NCI-H2227 treated with DMSO at 0.1 percent for 48 hours (cell line): ENCODE measurements around the gene BMPR1A.

Experiments
- DNase-seq: peaks from one replicate; lab custom pipeline; 2025; lab: John Stamatoyannopoulos, UW

The BMPR1A gene

GRCh38 chr10:86765548-86765947, 9.1 kb downstream of the BMPR1A start:
- no peak for DNase-seq

- DNase-seq = no peak
Observed at GRCh38 chr10:86768412-86769062, 12.1 kb downstream of the BMPR1A start.

GRCh38 chr10:86769991-86770390, 13.6 kb downstream of the BMPR1A start:
- no peak for DNase-seq

- DNase-seq = no peak
Observed at GRCh38 chr10:86770412-86770960, 14.1 kb downstream of the BMPR1A start.

- DNase-seq = no peak
Observed at GRCh38 chr10:86773498-86773897, 17.1 kb downstream of the BMPR1A start.

GRCh38 chr10:86775056-86775869, 18.8 kb downstream of the BMPR1A start:
- no peak for DNase-seq

- DNase-seq = no peak
Observed at GRCh38 chr10:86775870-86776180, 19.4 kb downstream of the BMPR1A start.

- DNase-seq = no peak
Observed at GRCh38 chr10:86779220-86780017, 23.0 kb downstream of the BMPR1A start.

- DNase-seq = no peak
Observed at GRCh38 chr10:86782701-86783418, 26.4 kb downstream of the BMPR1A start.

GRCh38 chr10:86785037-86785436, 28.6 kb downstream of the BMPR1A start:
- DNase-seq = no peak

- no peak for DNase-seq
Observed at GRCh38 chr10:86785968-86786367, 29.5 kb downstream of the BMPR1A start.

- DNase-seq = no peak
Observed at GRCh38 chr10:86786368-86786767, 29.9 kb downstream of the BMPR1A start.

GRCh38 chr10:86790394-86790793, 34.0 kb downstream of the BMPR1A start:
- no peak for DNase-seq

GRCh38 chr10:86792461-86793167, 36.2 kb downstream of the BMPR1A start:
- DNase-seq = no peak

GRCh38 chr10:86793696-86794095, 37.3 kb downstream of the BMPR1A start:
- no peak for DNase-seq

GRCh38 chr10:86795353-86795752, 38.9 kb downstream of the BMPR1A start:
- peak; percentile 30 for DNase-seq

- DNase-seq = no peak
Observed at GRCh38 chr10:86798025-86798424, 41.6 kb downstream of the BMPR1A start.

- no peak for DNase-seq
Observed at GRCh38 chr10:86798611-86799010, 42.2 kb downstream of the BMPR1A start.

- DNase-seq = no peak
Observed at GRCh38 chr10:86799188-86799845, 42.9 kb downstream of the BMPR1A start.

GRCh38 chr10:86801995-86802394, 45.6 kb downstream of the BMPR1A start:
- DNase-seq = no peak
